ENCODE data around the gene IFIT1B.

DNA sequence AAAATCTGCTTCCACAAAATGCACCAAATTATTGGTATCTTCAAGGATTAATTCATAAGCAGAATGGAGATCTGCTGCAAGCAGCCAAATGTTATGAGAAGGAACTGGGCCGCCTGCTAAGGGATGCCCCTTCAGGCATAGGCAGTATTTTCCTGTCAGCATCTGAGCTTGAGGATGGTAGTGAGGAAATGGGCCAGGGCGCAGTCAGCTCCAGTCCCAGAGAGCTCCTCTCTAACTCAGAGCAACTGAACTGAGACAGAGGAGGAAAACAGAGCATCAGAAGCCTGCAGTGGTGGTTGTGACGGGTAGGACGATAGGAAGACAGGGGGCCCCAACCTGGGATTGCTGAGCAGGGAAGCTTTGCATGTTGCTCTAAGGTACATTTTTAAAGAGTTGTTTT, 38.0 kb upstream of the IFIT1B start:
- TF ChIP-seq, protein P1, sequence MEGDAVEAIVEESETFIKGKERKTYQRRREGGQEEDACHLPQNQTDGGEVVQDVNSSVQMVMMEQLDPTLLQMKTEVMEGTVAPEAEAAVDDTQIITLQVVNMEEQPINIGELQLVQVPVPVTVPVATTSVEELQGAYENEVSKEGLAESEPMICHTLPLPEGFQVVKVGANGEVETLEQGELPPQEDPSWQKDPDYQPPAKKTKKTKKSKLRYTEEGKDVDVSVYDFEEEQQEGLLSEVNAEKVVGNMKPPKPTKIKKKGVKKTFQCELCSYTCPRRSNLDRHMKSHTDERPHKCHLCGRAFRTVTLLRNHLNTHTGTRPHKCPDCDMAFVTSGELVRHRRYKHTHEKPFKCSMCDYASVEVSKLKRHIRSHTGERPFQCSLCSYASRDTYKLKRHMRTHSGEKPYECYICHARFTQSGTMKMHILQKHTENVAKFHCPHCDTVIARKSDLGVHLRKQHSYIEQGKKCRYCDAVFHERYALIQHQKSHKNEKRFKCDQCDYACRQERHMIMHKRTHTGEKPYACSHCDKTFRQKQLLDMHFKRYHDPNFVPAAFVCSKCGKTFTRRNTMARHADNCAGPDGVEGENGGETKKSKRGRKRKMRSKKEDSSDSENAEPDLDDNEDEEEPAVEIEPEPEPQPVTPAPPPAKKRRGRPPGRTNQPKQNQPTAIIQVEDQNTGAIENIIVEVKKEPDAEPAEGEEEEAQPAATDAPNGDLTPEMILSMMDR (IDR thresholded peaks at IDR 0.05) = no peak
- TF ChIP-seq EP300 (IDR thresholded peaks at IDR 0.05) = no peak
- no peak for TF ChIP-seq POLR2A (IDR thresholded peaks at IDR 0.05)
- TF ChIP-seq POLR2AphosphoS5 (IDR thresholded peaks at IDR 0.05) = no peak
